Measurements from ENCODE around the gene OAF. TPM values are rescaled to one million over a fixed set of nuclear protein-coding genes. Genes with fewer than 3 reads are reported as not detected.

The OAF gene
- total RNA-seq, 2 experiments from 2014 or later, result 3.1 to 3.2 TPM

GRCh38 chr11:120208001-120208441 lies 2.8 kb upstream of the OAF start:
- H3K27me3 ChIP-seq (ENCODE audit: control insufficient read depth in 1 of 2, insufficient read depth in 2 of 2, low read length in 2 of 2), result peaks cover 7 to 10% of the 10 kb centered on the region in 2 experiments
- no peaks in the 10 kb centered on the region for H3K9me3 ChIP-seq (ENCODE audit: control insufficient read depth in 1 of 2, insufficient read depth in 1 of 2, low read length in 2 of 2)
- intact Hi-C loops (cut with DNase I, micrococcal nuclease), result no loop called here
- H3K27ac Mint-ChIP-seq, result no peak overlapping the region
- ChIA-PET CTCF (interaction anchor here (1.7 kb wide), 1 partner anchor 479 kb away, joined by 3 read pairs; the partner anchor contains the start of gene NECTIN1), POLR2A (no interaction called here)
- H3K36me3 Mint-ChIP-seq (ENCODE audit: low read depth), result peaks cover 9% of the 10 kb centered on the region
- H3K9me3 Mint-ChIP-seq, result no peaks in the 10 kb centered on the region
- DNase-seq (no peak), ATAC-seq (ENCODE audit: poor library complexity) (no peak)
- H3K4me3 ChIP-seq (ENCODE audit: low read length), result no peak overlapping the region
- H3K36me3 ChIP-seq (ENCODE audit: insufficient read depth, low read length), result no peaks in the 10 kb centered on the region
- TF ChIP-seq CTCF (IDR thresholded peaks at IDR 0.05), result no peak
- H3K4me1 ChIP-seq (ENCODE audit: insufficient read depth, low read length), result peaks cover 23% of the 10 kb centered on the region
- peaks cover 22% of the 10 kb centered on the region for H3K4me1 Mint-ChIP-seq (ENCODE audit: low read depth)
- H3K27ac ChIP-seq (ENCODE audit: low read depth in 1 of 2, low read length in 2 of 2), result no peak overlapping the region
- peaks cover 31% of the 10 kb centered on the region for H3K27me3 Mint-ChIP-seq
- peak overlapping the region; percentile 26 for H3K4me3 Mint-ChIP-seq

GRCh38 chr11:120208777-120209176 lies 2.1 kb upstream of the OAF start:
- peaks cover 23% of the 10 kb centered on the region for H3K4me1 ChIP-seq (ENCODE audit: insufficient read depth, low read length)
- intact Hi-C loops (cut with DNase I, micrococcal nuclease), result no loop called here
- no peaks in the 10 kb centered on the region for H3K9me3 Mint-ChIP-seq
- no peak overlapping the region for H3K4me3 ChIP-seq (ENCODE audit: low read length)
- no peak overlapping the region for H3K27ac Mint-ChIP-seq
- peaks cover 7 to 10% of the 10 kb centered on the region in 2 experiments for H3K27me3 ChIP-seq (ENCODE audit: control insufficient read depth in 1 of 2, insufficient read depth in 2 of 2, low read length in 2 of 2)
- DNase-seq (peak in 2 of 14 experiments; percentile 63 to 73), ATAC-seq (ENCODE audit: poor library complexity) (no peak)
- peaks cover 25% of the 10 kb centered on the region for H3K4me1 Mint-ChIP-seq (ENCODE audit: low read depth)
- H3K27me3 Mint-ChIP-seq, result peaks cover 31% of the 10 kb centered on the region
- H3K36me3 ChIP-seq (ENCODE audit: insufficient read depth, low read length), result no peaks in the 10 kb centered on the region
- H3K36me3 Mint-ChIP-seq (ENCODE audit: low read depth), result peaks cover 9% of the 10 kb centered on the region
- CTCF ChIA-PET, result interaction anchor here (1.7 kb wide), 1 partner anchor 480 kb away, joined by 3 read pairs; the partner anchor contains the start of gene NECTIN1
- H3K27ac ChIP-seq (ENCODE audit: low read depth in 1 of 2, low read length in 2 of 2), result no peak overlapping the region
- TF ChIP-seq CTCF (IDR thresholded peaks at IDR 0.05), result no peak
- no peaks in the 10 kb centered on the region for H3K9me3 ChIP-seq (ENCODE audit: control insufficient read depth in 1 of 2, insufficient read depth in 1 of 2, low read length in 2 of 2)
- POLR2A ChIA-PET, result no interaction called here
- peak overlapping the region; percentile 26 for H3K4me3 Mint-ChIP-seq

- Mint-ChIP-seq H3K27ac (peak overlapping the region; percentile 61), H3K4me3 (peak overlapping the region; percentile 92), H3K27me3 (peaks cover 31% of the 10 kb centered on the region), H3K9me3 (no peaks in the 10 kb centered on the region), H3K4me1 (ENCODE audit: low read depth) (peaks cover 25% of the 10 kb centered on the region), H3K36me3 (ENCODE audit: low read depth) (peaks cover 9% of the 10 kb centered on the region)
- Histone ChIP-seq H3K27me3 (ENCODE audit: control insufficient read depth in 1 of 2, insufficient read depth in 2 of 2, low read length in 2 of 2) (peaks cover 7 to 10% of the 10 kb centered on the region in 2 experiments), H3K4me3 (ENCODE audit: low read length) (peak overlapping the region; percentile 63), H3K36me3 (ENCODE audit: insufficient read depth, low read length) (no peaks in the 10 kb centered on the region), H3K27ac (ENCODE audit: low read depth in 1 of 2, low read length in 2 of 2) (no peak overlapping the region), H3K4me1 (ENCODE audit: insufficient read depth, low read length) (peaks cover 23% of the 10 kb centered on the region), H3K9me3 (ENCODE audit: control insufficient read depth in 1 of 2, insufficient read depth in 1 of 2, low read length in 2 of 2) (no peaks in the 10 kb centered on the region)
- POLR2A ChIA-PET, result no interaction called here
- no peak for ATAC-seq (ENCODE audit: poor library complexity)
- intact Hi-C loops (cut with DNase I, micrococcal nuclease), result loop anchor here in 1 of 2 experiments (2.0 kb wide), 1 partner anchor 481 kb away; the partner anchor contains the start of gene NECTIN1
- no peak for TF ChIP-seq CTCF (IDR thresholded peaks at IDR 0.05)
- CTCF ChIA-PET, result interaction anchor here (1.1 kb wide), 1 partner anchor 14 kb away, joined by 3 read pairs; no protein-coding TSS in a partner anchor
- peak in 2 of 14 experiments; percentile 28 to 29 for DNase-seq
Measured at GRCh38 chr11:120209746-120210625, 846 bp upstream of the OAF start.
